HG03558 (cell line): Measurements from ENCODE around the gene OR1J1.

Experiments used
- ATAC-seq: cut with Tn5 transposase; IDR thresholded peaks from one replicate; pipeline ENCODE4 v1.9.1; 2021; ENCODE audit warnings: moderate number of reproducible peaks; ENCODE audit not compliant: unreplicated experiment; ENCODE audit errors: extremely low read depth

Gene OR1J1, protein sequence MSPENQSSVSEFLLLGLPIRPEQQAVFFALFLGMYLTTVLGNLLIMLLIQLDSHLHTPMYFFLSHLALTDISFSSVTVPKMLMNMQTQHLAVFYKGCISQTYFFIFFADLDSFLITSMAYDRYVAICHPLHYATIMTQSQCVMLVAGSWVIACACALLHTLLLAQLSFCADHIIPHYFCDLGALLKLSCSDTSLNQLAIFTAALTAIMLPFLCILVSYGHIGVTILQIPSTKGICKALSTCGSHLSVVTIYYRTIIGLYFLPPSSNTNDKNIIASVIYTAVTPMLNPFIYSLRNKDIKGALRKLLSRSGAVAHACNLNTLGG

DNA sequence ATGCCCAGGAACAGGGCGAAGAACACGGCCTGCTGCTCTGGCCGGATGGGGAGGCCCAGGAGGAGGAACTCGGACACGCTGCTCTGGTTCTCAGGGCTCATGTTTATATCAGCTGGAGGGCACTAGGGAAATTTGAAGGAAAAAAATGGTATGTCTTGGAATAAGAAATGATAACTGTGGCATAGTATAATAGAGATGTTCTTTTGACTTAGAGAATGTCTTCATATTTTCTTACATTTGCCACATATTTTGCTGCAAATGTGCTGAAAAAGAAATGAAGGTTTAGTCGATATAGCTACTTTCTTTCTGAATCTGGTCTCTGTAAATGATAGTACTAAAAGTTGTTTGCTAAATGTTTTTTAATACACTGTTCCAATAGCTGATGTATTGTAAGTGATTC, at the start of gene OR1J1:
Gene OR1J1 (minus strand): TSS at position 101 of the 400 bp plus-strand sequence. CDS start 0 bp downstream, at position 101.
- ATAC-seq: no peak

- no peak for ATAC-seq
Observed at GRCh38 chr9:122527193-122527592, 49.5 kb upstream of the OR1J1 start, which contains the start of gene OR1N1. OR1N1 (minus strand) TSS chr9:122527293; CDS start chr9:122527293, 0 bp downstream.

- ATAC-seq: no peak
Observed at GRCh38 chr9:122526602-122527001, 48.9 kb upstream of the OR1J1 start.

DNA sequence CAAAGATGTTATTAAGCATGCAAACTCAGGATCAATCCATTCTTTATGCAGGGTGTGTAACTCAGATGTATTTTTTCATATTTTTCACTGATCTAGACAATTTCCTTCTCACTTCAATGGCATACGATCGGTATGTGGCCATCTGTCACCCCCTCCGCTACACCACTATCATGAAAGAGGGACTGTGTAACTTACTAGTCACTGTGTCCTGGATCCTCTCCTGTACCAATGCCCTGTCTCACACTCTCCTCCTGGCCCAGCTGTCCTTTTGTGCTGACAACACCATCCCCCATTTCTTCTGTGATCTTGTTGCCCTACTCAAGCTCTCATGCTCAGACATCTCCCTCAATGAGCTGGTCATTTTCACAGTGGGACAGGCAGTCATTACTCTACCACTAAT, 41.6 kb upstream of the OR1J1 start:
- ATAC-seq: no peak

GRCh38 chr9:122518841-122519240, 41.1 kb upstream of the OR1J1 start, which contains the start of gene OR1J4:
OR1J4 (plus strand) TSS chr9:122519141; CDS start chr9:122519141, 0 bp downstream.
- no peak for ATAC-seq

DNA sequence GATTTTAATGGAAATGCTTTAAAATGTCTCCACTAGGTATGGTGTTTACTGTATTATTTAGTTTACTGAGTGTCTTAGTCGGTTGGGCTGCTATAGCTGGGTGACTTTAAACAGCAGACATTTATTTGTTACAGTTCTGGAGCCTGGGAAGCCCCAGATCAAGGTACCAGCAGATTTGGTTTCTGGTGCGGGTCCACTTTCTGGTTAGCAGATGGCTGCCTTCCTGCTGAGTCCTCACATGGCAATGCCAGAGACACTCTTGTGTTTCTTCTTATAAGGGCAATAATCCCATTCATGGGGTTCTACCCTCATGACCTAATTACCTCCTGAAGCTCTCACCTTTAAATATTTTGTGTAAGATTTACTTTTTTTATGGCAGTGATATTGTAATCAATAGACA, 40.5 kb upstream of the OR1J1 start:
- ATAC-seq: no peak

DNA sequence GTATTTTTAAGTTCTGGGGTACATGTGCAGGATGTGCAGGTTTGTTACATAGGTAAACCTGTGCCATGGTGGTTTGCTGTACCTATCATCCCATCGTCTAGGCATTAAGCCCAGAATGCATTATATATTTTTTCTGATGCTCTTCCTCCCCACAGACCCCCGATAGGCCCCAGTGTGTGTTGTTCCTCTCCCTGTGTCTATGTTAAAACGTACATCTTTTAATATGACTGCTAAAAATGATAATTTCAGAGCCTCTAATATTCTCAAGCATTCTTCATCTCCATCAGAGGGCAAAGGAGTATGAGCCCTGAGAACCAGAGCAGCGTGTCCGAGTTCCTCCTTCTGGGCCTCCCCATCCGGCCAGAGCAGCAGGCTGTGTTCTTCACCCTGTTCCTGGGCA, 32.8 kb upstream of the OR1J1 start, which contains the start of gene OR1J2:
Gene OR1J2 (plus strand): TSS at position 301 of the 400 bp plus-strand sequence. CDS start 0 bp downstream, at position 301.
- ATAC-seq: no peak

- ATAC-seq: no peak
Observed at GRCh38 chr9:122506964-122507363, 29.2 kb upstream of the OR1J1 start.

DNA sequence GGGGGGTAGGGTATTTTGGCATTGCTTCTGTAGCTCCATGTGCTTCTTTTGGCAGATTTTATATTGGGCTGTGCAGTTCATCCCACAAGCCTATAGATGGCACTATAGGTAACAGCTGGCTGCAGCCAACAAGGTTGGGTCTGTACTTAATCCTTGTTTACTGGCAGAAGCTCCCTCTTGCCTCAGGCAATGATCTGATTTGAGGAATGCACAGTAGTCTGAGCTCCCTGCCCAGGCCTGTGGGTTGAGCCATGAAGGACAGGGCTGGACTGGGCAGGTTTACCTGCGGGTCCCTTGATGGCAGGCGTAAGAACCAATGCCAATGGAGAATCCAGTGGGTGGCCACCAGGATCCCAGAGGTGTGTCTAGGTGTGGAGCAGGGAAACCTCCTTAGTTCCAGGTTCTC, 21.2 kb upstream of the OR1J1 start:
- ATAC-seq: no peak

DNA sequence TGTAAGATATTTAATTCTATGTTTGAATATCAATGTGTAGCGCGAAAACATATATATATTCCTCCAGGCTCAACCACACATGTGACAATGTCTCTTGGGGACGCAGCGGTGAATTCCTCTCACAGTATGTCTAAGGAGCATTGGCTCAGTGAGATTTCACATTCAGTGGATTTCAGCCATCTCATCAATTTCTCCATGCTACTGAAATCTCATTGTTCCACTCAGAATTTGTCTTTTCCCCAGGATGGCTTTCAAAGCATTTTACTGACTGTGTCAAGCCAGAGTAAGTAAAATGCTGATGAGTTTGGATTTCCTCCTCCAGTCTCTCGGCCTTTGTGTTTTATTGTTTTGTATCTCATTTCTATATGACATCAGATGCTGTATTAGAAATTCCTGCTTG, 1.3 kb upstream of the OR1J1 start:
- ATAC-seq: no peak

DNA sequence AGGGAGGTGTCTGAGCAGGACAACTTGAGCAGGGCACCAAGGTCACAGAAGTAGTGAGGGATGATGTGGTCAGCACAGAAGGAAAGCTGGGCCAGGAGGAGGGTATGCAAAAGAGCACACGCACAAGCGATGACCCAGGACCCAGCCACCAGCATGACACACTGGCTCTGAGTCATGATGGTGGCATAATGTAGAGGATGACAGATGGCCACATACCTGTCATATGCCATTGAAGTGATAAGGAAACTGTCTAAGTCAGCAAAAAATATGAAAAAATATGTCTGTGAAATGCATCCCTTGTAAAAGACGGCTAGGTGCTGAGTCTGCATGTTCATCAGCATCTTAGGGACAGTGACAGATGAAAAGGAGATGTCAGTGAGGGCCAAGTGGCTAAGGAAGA, 380 bp downstream of the OR1J1 start:
- ATAC-seq: no peak

GRCh38 chr9:122475717-122476116, 2.0 kb downstream of the OR1J1 start:
- no peak for ATAC-seq

- no peak for ATAC-seq
Observed at GRCh38 chr9:122474561-122474960, 3.2 kb downstream of the OR1J1 start.

DNA sequence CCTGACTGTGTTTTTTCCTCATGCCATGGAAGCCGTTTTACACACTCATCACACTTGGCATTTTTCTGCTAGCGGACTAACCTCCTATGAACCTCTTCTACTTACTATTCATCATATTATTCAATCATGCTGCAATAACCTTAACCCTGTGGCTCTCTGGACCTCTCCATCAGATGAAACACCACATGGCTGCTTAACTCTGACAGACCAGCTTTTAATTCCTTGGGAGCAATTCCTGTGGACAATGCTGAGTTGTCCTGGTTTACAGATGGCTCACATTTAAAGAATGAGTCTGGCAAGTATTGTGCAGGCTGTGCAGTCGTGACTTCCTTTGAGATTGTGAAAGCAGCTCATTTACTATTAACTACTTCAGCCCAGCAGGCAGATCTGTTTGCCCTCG, 9.0 kb downstream of the OR1J1 start:
- ATAC-seq: no peak

DNA sequence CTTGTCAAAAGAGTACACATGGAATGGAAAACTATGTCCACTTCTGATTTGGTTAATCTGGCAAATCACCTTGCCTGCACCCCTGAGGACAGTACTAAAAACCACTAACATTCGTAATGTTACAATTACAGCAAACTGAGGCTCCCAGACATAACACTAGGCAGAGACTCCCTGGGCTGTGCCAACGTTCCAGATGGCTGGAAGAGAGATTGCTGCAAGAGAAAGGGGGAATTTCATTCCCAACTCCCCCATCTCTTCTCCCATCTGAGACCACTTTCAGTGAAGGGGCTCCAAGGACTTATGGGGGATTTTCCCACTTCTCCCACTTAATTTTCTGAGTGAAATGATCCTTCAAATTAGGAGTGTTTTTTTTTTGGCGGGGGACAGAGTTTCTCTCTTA, 11.3 kb downstream of the OR1J1 start:
- ATAC-seq: no peak

DNA sequence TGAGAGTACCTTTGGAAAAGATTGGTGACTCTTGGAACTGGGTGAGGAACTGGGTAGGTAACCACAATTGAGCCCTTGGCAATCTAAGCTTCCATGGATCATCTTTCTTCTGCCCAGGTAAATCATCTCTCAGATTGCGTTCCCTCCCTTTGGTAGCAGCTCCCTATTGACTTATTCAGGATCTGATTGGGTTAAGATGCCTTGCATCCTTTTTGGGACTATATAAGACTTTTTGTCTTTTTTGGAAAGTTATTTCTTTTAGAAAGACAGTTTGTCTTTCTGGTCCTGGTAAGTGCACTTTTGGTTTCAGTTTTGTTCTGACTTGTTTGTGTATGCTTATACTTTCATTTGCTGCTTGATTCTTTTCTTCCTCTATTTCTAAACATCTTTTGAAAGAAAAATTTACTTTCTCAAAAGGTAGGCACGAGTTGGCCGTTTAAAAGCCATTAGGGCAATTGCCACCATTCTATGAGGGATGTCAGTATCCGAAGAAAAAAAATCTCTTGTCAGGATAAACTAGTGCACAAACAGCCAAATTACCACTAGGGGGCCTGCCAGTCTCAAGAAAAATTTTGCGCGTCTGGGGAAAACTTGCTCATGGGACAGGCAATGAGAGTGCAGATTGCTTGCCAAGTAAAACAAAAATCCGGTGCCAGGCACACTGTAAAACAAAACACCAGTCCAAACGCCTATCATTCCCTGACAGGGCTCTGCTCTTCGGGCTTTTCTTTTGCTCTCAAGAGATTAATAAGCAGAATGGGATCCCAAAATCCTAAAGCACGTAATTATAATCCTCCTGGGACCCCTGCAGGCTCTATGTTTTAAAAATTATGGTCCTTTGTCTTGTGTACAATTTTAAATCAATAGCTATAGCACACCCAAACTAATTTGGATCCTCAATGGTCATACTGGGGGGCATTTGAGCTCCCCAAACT, 12.8 kb downstream of the OR1J1 start:
- peak; percentile 50 for ATAC-seq

DNA sequence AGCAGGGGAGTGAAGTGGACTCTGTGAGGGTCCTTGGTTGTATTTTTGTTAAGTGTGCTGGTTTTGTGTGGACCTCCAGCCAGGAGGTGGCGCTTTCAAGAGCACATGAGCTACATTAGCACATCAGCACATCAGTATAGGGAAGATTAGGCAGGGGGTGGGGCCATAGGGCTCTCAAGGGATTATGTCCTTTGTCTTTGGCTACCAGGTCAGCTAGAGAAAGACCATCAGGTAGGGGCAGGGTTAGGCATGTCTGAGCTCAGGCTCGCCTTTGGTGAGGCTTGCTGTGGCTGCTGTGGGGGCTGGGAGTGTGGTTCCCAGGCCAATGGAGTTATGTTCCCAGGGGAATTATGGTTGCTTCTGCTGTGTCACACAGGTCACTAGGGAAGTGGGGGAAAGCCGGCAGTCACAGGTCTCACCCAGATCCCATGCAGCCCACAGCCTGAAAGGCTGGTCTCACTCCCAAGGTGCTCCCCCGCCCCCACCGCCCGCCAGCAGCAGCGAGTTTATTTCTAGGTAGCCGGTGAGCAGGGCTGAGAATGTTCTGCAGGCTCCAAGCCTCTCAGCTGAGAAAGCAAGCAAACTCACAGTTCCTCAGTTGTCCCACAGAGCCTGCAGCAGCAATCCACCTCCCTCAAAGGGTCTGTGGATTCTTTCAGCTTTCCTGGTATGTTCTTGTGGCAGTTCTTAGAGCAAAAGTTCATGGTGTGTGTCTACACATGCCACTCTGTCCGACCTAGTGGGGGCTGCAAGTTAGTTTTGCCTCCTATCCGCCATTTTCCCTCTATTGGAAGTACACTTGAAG, 13.7 kb downstream of the OR1J1 start:
- no peak for ATAC-seq

DNA sequence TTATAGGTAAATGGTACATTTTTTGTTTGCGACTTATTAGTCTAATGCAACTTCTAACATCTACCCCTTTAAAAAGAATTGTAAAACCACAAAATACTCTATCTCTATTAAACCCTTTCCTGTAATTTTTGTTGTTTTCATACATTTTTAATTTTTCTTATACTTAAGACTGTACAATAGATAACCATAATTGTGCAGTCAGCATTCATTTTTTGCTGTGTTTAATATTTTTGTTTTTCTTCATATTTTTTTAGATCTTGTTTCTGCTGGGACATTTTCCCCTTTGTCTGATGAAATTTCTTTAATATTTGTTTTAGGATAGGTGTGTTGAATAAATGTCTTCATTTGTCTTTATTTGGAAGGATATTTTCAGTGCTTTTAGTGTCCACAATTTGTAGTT, 19.9 kb downstream of the OR1J1 start:
- ATAC-seq: no peak

DNA sequence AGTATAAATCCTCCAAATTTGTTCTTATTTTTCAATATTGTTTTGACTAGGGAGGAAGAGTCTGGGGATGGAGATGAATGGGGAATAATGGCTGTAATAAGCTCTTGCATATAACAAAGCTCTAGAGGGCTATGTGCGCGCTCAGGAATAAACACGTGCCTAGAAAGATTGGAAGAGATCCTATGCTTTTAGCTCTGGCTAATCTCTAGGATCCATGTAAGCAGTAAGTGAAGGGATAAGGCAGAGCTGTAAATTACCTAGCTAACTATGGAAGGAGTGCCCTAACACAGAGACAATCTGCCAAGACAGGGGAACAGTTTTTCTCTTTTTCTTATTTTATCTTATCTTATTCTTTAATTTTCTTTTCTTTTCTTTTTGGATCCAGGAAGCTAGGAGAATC, 21.6 kb downstream of the OR1J1 start:
- ATAC-seq: no peak

- no peak for ATAC-seq
Observed at GRCh38 chr9:122453677-122454135, 24.0 kb downstream of the OR1J1 start.
